HG02763 (cell line): ENCODE measurements around the gene ENPP1.
"Not testable (repeated sequence)": the region's sequence is repeated elsewhere in the genome, so short reads cannot be mapped to it uniquely, and the experiment has no call there.

ENCODE experiments used
- ATAC-seq: cut with Tn5 transposase; IDR thresholded peaks from one replicate; pipeline ENCODE4 v1.9.1; 2021; ENCODE audit warnings: mild to moderate bottlenecking, moderate library complexity; ENCODE audit not compliant: unreplicated experiment

ENPP1 gene

GRCh38 chr6:131828080-131828479, 20.3 kb downstream of the ENPP1 start:
- no peak for ATAC-seq

- no peak for ATAC-seq
Observed at GRCh38 chr6:131828951-131829350, 21.1 kb downstream of the ENPP1 start.

- no peak for ATAC-seq
Observed at GRCh38 chr6:131831392-131831791, 23.6 kb downstream of the ENPP1 start.

- no peak for ATAC-seq
Observed at GRCh38 chr6:131831886-131832285, 24.1 kb downstream of the ENPP1 start.

DNA sequence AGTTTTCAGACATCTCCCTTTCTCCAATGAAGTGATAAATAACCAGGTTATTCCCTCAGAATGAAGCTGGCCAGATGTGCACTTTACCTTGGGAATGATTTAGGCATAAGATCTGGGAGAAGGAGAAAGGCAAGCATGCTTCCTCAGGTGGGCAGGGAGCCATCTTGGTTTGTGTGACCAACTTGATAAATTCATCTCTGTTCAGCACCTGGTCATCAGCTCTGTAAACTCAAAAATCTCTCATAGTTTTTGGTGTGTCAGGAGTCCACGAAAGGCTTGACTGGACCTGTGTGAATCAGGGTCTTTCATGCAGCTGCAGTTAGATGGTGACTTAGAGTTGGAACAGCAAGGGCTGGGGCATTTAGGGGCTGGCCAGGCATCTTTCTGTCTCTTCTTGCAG, 24.5 kb downstream of the ENPP1 start:
- ATAC-seq, result no peak

DNA sequence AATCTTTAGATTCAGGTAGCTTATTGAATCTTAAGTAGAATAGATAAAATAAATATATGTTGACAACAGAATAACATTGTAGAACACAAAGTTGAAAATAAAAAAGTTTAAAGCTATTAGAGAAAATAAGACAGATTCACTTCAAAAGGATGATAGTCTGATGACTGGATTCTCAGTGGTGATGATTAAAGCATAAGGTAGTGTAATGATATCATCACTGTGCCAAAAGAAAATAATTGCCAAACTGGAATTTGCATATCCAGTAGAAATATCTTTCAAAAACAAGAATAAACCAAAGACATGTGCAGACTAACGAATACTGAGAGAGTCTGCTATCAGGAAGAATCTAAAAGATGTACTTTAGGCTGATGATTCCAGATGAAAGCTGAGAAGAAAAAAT, 30.2 kb downstream of the ENPP1 start:
- ATAC-seq, result no peak

- ATAC-seq, result no peak
Observed at GRCh38 chr6:131839388-131839787, 31.6 kb downstream of the ENPP1 start.

DNA sequence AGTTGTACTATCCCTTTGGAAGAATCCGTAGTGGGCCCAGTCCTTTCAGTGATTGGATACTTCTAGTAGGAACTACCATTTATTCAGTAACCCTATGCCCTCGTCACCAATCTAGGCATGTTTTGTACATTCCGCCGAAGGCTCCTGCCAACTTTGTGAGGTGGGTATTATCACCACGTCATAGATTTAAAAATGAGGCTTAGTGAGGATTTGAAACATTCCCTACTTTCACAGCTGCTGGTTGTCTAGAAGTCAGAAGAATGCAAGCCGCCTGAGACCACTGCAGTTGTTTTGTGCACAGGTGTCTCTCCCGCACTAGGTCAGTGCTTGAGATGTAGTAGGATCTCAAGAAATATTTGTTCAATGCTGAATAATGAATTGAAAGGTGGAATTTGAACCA, 32.6 kb downstream of the ENPP1 start:
- ATAC-seq, result no peak

- ATAC-seq, result no peak
Observed at GRCh38 chr6:131840936-131841583, 33.2 kb downstream of the ENPP1 start.

DNA sequence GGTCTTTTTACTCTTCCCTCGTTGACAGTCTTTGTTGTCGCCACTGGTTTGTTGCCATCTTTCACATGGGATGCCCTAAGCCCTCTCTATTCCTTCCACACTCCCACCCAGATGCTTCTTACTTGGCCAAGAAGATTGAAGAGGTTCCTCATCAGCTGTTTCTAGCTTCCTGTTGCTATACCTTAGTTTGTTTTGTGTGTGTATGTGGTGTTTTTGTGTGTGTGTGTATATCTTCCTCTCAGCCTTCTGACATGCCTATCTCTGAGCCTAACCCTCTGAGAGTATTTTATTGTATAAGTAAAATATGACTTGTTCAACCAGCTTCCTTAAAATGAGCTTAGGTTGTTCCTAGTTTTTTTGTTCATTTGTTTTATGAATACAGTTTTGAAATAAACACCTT, 35.9 kb downstream of the ENPP1 start:
- ATAC-seq, result no peak

GRCh38 chr6:131844243-131844841, 36.5 kb downstream of the ENPP1 start:
- ATAC-seq, result no peak

DNA sequence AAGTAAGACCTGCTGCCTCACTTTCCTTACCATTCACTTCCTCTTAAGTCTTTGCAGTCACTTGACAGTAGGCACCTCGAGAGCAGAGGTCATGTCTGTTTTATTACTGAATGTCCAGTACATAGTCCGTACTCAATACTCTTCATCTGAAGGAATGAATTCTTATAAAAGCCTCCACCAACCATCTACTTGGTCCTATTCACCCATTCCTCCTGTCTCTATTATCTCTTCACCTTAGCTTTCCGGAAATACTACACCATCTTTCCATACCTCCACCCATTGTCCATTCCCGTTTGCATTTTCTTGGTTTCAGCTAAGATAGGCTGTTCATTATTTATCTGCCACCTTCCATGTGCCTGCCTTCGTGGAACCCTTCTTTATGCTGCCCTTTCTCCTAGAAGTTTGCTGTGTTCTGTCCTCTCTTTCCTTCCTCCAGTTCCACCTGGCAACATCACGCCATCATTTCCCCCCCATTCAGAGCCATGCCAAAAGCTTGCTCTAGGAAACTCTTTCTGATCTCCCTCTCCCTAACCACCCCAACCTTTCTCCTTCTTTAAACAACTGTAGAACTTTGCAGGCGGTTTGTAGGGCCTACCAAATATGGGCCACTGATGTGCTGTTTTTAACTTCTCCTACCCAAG, 38.3 kb downstream of the ENPP1 start:
- no peak for ATAC-seq

- no peak for ATAC-seq
Observed at GRCh38 chr6:131846905-131847304, 39.1 kb downstream of the ENPP1 start.

GRCh38 chr6:131849799-131850198, 42.0 kb downstream of the ENPP1 start:
- ATAC-seq, result no peak

DNA sequence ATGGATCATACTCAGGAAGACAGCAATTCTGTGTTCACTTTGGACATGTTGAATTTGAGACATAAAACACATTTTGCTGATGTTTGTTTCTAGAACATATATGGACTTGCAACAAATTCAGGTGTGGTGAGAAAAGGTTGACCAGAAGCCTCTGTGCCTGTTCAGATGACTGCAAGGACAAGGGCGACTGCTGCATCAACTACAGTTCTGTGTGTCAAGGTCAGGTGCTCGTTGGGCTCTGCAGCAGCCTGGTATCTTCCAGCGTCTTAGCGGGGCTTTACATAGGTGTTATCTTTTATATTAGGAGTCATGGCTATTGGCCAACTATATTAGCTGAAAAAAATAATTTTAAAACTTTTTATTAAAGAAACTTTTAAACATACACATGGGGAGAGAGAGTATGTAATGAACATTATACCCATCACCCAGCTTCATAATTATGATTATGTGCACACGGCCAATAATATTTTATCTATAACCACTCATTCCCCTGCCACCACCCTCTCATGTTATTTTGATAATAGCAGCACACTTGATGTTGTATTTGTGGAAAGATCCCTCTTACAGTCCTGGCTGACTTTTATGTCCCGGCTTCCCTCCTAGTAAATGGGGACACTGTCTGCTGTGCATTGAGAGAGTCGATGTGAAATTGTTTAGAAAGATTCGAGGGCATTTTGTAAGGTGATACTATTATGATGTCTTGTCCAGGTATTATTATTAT, 43.4 kb downstream of the ENPP1 start:
- no peak for ATAC-seq

GRCh38 chr6:131852200-131852599, 44.4 kb downstream of the ENPP1 start:
- no peak for ATAC-seq

DNA sequence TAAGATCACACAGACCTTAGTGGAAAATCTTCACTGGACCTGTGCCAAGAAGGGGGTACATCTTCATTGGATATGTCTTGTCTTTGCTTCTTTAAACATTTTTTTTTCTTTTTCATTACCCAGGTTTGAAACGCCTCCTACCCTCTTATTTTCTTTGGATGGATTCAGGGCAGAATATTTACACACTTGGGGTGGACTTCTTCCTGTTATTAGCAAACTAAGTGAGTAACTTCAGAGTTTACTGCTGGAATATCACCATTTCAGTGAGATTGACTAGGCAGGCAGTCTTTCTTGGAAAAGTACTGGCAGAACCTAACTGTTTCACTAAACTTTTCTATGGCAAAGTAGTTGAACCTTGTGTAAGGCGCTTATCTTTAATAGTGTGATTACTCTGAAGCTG, 47.0 kb downstream of the ENPP1 start:
- no peak for ATAC-seq

- ATAC-seq, result no peak
Observed at GRCh38 chr6:131858765-131859415, 51.1 kb downstream of the ENPP1 start.

GRCh38 chr6:131859658-131860057, 51.8 kb downstream of the ENPP1 start:
- not testable (repeated sequence) for ATAC-seq

- no peak for ATAC-seq
Observed at GRCh38 chr6:131861381-131861780, 53.6 kb downstream of the ENPP1 start.

GRCh38 chr6:131862476-131862875, 54.7 kb downstream of the ENPP1 start:
- ATAC-seq, result no peak
